Measurements from ENCODE around the gene LTO1. TPM values are rescaled to one million over a fixed set of nuclear protein-coding genes. Genes with fewer than 3 reads are reported as not detected.

Gene LTO1
- total and polyA plus RNA-seq, 2 experiments from 2014 or later: 20.1 to 23.3 TPM

DNA sequence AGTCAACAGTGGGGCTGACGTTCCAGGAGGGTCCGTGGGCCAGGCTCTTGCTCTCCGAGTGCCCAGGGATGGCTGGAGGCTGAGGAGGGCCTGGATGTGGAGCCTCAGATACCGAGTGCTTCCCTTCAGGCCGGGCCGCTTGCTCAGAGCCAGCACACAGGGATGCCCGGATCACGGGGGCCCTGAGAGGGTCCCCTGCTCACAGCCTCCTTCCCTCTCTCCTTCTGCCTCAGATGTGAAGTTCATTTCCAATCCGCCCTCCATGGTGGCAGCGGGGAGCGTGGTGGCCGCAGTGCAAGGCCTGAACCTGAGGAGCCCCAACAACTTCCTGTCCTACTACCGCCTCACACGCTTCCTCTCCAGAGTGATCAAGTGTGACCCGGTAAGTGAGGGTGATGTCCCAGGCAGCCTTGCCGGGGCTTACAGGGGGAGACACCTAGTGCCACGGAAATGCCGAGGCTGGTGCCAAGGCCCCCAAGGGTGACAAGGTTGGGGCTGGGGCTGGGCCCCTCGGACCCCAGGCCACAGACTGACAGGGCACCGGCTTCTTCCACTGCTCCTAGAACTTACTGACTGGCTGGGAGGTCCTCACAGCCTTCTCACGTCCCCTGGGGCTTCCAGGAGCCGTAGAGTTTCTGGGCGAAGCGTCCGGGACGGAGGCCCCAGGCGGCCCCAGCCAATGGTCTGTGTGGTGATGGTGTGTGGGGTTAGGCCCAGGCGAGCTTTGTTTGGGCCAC, 27.2 kb downstream of the LTO1 start:
- H3K27me3 ChIP-seq (ENCODE audit: insufficient read depth): no peaks in the 10 kb centered on the region
- H3K36me3 ChIP-seq (ENCODE audit: insufficient read depth): peaks cover 18% of the 10 kb centered on the region
- Mint-ChIP-seq H3K36me3 (ENCODE audit: low read depth) (peaks cover 80% of the 10 kb centered on the region), H3K4me1 (peaks cover 3% of the 10 kb centered on the region), H3K9me3 (no peaks in the 10 kb centered on the region; the same call in 2 of the 3 replicates), H3K4me3 (no peak overlapping the region), H3K27ac (no peak overlapping the region), H3K27me3 (ENCODE audit: insufficient read depth, low read depth, poor library complexity) (peaks cover 14% of the 10 kb centered on the region)
- ATAC-seq: no peak
- no peak for DNase-seq (ENCODE audit: low spot score)
- H3F3A ChIP-seq (replicated peaks; ENCODE audit: low read depth): 0 out of 2 replicates have a peak, but pooled peaks cover 4% of the 10 kb centered on the region
- TF ChIP-seq JUNB (IDR thresholded peaks at IDR 0.05; ENCODE audit: unreplicated experiment) (no peak), STAT1 (IDR thresholded peaks at IDR 0.05; ENCODE audit: unreplicated experiment) (no peak), ZNF331 (CRISPR knock-in tag; IDR thresholded peaks at IDR 0.05; ENCODE audit: low read depth) (no peak), CREB1 (CRISPR knock-in tag; IDR thresholded peaks at IDR 0.05; ENCODE audit: low read depth) (no peak), EZH2phosphoT487 (IDR thresholded peaks at IDR 0.05; ENCODE audit: unreplicated experiment) (no peak), ZNF114 (CRISPR knock-in tag; IDR thresholded peaks at IDR 0.05) (no peak), NANOG (IDR thresholded peaks at IDR 0.05; ENCODE audit: borderline replicate concordance) (no peak), POLR2AphosphoS5 (IDR thresholded peaks at IDR 0.05; ENCODE audit: low read depth) (no peak), EZH2 (IDR thresholded peaks at IDR 0.05; ENCODE audit: low read depth, unreplicated experiment) (no peak)
- TF ChIP-seq, protein P1, sequence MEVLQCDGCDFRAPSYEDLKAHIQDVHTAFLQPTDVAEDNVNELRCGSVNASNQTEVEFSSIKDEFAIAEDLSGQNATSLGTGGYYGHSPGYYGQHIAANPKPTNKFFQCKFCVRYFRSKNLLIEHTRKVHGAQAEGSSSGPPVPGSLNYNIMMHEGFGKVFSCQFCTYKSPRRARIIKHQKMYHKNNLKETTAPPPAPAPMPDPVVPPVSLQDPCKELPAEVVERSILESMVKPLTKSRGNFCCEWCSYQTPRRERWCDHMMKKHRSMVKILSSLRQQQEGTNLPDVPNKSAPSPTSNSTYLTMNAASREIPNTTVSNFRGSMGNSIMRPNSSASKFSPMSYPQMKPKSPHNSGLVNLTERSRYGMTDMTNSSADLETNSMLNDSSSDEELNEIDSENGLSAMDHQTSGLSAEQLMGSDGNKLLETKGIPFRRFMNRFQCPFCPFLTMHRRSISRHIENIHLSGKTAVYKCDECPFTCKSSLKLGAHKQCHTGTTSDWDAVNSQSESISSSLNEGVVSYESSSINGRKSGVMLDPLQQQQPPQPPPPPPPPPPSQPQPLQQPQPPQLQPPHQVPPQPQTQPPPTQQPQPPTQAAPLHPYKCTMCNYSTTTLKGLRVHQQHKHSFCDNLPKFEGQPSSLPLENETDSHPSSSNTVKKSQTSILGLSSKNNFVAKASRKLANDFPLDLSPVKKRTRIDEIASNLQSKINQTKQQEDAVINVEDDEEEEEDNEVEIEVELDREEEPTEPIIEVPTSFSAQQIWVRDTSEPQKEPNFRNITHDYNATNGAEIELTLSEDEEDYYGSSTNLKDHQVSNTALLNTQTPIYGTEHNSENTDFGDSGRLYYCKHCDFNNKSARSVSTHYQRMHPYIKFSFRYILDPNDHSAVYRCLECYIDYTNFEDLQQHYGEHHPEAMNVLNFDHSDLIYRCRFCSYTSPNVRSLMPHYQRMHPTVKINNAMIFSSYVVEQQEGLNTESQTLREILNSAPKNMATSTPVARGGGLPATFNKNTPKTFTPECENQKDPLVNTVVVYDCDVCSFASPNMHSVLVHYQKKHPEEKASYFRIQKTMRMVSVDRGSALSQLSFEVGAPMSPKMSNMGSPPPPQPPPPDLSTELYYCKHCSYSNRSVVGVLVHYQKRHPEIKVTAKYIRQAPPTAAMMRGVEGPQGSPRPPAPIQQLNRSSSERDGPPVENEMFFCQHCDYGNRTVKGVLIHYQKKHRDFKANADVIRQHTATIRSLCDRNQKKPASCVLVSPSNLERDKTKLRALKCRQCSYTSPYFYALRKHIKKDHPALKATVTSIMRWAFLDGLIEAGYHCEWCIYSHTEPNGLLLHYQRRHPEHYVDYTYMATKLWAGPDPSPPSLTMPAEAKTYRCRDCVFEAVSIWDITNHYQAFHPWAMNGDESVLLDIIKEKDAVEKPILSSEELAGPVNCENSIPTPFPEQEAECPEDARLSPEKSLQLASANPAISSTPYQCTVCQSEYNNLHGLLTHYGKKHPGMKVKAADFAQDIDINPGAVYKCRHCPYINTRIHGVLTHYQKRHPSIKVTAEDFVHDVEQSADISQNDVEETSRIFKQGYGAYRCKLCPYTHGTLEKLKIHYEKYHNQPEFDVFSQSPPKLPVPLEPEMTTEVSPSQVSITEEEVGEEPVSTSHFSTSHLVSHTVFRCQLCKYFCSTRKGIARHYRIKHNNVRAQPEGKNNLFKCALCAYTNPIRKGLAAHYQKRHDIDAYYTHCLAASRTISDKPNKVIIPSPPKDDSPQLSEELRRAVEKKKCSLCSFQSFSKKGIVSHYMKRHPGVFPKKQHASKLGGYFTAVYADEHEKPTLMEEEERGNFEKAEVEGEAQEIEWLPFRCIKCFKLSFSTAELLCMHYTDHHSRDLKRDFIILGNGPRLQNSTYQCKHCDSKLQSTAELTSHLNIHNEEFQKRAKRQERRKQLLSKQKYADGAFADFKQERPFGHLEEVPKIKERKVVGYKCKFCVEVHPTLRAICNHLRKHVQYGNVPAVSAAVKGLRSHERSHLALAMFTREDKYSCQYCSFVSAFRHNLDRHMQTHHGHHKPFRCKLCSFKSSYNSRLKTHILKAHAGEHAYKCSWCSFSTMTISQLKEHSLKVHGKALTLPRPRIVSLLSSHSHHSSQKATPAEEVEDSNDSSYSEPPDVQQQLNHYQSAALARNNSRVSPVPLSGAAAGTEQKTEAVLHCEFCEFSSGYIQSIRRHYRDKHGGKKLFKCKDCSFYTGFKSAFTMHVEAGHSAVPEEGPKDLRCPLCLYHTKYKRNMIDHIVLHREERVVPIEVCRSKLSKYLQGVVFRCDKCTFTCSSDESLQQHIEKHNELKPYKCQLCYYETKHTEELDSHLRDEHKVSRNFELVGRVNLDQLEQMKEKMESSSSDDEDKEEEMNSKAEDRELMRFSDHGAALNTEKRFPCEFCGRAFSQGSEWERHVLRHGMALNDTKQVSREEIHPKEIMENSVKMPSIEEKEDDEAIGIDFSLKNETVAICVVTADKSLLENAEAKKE (CRISPR knock-in tag; IDR thresholded peaks at IDR 0.05): no peak
- TF ChIP-seq, protein P2, sequence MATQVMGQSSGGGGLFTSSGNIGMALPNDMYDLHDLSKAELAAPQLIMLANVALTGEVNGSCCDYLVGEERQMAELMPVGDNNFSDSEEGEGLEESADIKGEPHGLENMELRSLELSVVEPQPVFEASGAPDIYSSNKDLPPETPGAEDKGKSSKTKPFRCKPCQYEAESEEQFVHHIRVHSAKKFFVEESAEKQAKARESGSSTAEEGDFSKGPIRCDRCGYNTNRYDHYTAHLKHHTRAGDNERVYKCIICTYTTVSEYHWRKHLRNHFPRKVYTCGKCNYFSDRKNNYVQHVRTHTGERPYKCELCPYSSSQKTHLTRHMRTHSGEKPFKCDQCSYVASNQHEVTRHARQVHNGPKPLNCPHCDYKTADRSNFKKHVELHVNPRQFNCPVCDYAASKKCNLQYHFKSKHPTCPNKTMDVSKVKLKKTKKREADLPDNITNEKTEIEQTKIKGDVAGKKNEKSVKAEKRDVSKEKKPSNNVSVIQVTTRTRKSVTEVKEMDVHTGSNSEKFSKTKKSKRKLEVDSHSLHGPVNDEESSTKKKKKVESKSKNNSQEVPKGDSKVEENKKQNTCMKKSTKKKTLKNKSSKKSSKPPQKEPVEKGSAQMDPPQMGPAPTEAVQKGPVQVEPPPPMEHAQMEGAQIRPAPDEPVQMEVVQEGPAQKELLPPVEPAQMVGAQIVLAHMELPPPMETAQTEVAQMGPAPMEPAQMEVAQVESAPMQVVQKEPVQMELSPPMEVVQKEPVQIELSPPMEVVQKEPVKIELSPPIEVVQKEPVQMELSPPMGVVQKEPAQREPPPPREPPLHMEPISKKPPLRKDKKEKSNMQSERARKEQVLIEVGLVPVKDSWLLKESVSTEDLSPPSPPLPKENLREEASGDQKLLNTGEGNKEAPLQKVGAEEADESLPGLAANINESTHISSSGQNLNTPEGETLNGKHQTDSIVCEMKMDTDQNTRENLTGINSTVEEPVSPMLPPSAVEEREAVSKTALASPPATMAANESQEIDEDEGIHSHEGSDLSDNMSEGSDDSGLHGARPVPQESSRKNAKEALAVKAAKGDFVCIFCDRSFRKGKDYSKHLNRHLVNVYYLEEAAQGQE (IDR thresholded peaks at IDR 0.05; ENCODE audit: unreplicated experiment): no peak
- TF ChIP-seq, protein P3, sequence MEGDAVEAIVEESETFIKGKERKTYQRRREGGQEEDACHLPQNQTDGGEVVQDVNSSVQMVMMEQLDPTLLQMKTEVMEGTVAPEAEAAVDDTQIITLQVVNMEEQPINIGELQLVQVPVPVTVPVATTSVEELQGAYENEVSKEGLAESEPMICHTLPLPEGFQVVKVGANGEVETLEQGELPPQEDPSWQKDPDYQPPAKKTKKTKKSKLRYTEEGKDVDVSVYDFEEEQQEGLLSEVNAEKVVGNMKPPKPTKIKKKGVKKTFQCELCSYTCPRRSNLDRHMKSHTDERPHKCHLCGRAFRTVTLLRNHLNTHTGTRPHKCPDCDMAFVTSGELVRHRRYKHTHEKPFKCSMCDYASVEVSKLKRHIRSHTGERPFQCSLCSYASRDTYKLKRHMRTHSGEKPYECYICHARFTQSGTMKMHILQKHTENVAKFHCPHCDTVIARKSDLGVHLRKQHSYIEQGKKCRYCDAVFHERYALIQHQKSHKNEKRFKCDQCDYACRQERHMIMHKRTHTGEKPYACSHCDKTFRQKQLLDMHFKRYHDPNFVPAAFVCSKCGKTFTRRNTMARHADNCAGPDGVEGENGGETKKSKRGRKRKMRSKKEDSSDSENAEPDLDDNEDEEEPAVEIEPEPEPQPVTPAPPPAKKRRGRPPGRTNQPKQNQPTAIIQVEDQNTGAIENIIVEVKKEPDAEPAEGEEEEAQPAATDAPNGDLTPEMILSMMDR (conservative IDR thresholded peaks at IDR 0.05; ENCODE audit: low read depth in 2 of 2): no peak
- TF ChIP-seq, protein P4, sequence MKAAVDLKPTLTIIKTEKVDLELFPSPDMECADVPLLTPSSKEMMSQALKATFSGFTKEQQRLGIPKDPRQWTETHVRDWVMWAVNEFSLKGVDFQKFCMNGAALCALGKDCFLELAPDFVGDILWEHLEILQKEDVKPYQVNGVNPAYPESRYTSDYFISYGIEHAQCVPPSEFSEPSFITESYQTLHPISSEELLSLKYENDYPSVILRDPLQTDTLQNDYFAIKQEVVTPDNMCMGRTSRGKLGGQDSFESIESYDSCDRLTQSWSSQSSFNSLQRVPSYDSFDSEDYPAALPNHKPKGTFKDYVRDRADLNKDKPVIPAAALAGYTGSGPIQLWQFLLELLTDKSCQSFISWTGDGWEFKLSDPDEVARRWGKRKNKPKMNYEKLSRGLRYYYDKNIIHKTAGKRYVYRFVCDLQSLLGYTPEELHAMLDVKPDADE (IDR thresholded peaks at IDR 0.05): no peak
- H2AFZ ChIP-seq: no peak overlapping the region
- no peak overlapping the region for H3K4me3 ChIP-seq
- H4K20me1 ChIP-seq (replicated peaks; ENCODE audit: insufficient read depth): peaks cover 7% of the 10 kb centered on the region
- no peaks in the 10 kb centered on the region for H3K9me2 ChIP-seq (ENCODE audit: insufficient read depth)
- peaks cover 5% of the 10 kb centered on the region; the same call in 1 of the 2 replicates for H3K4me1 ChIP-seq (ENCODE audit: insufficient read depth)
- no peak overlapping the region for H3K27ac ChIP-seq (ENCODE audit: low read depth)
- no peak overlapping the region for H3K4me2 ChIP-seq
- peaks cover 12% of the 10 kb centered on the region; the same call in 1 of the 2 replicates for H3K79me2 ChIP-seq (replicated peaks; ENCODE audit: insufficient read depth)

Data from GM23338 (cell line).